Hepatocyte (in vitro differentiated cells): Measurements from ENCODE around the gene CHSY3. TPM values are rescaled to one million over a fixed set of nuclear protein-coding genes. Genes with fewer than 3 reads are reported as not detected.

Experiments
- DNase-seq: peaks from one replicate; pipeline ENCODE4 v3.0.0-alpha.2; 2016; ENCODE audit warnings: low spot score
- H2AFZ ChIP-seq: fragments of 200-600 bp; sonication (generic); 2 replicates; pipeline ENCODE4 v1.6.0; 2016; ENCODE audit warnings: antibody characterized with exemption, mild to moderate bottlenecking
- H3K27ac ChIP-seq: fragments of 200-600 bp; sonication (generic); 2 replicates; pipeline ENCODE4 v1.5.1; 2016; ENCODE audit warnings: mild to moderate bottlenecking
- H3K27me3 ChIP-seq: fragments of 200-600 bp; sonication (generic); 2 replicates; pipeline ENCODE4 v1.6.1; 2016
- H3K36me3 ChIP-seq: fragments of 200-600 bp; sonication (generic); replicated peaks from 2 replicates; pipeline ENCODE4 v1.5.1; 2016; ENCODE audit warnings: low read depth; ENCODE audit not compliant: insufficient read depth
- H3K4me1 ChIP-seq: fragments of 200-600 bp; sonication (generic); 2 replicates; pipeline ENCODE4 v1.5.1; 2016; ENCODE audit warnings: mild to moderate bottlenecking, moderate library complexity; ENCODE audit not compliant: insufficient read depth
- H3K4me2 ChIP-seq: fragments of 200-600 bp; sonication (generic); 2 replicates; pipeline ENCODE4 v1.6.0; 2016
- H3K4me3 ChIP-seq: fragments of 200-600 bp; sonication (generic); 2 replicates; pipeline ENCODE4 v1.5.1; 2016; ENCODE audit warnings: mild to moderate bottlenecking
- H3K79me2 ChIP-seq: fragments of 200-600 bp; sonication (generic); 2 replicates; pipeline ENCODE4 v1.6.0; 2017; ENCODE audit warnings: mild to moderate bottlenecking
- H3K9me2 ChIP-seq: fragments of 200-600 bp; sonication (generic); replicated peaks from 2 replicates; pipeline ENCODE4 v1.6.0; 2017; ENCODE audit warnings: mild to moderate bottlenecking; ENCODE audit not compliant: insufficient read depth
- H3K9me3 ChIP-seq: fragments of 200-600 bp; sonication (generic); 2 replicates; pipeline ENCODE4 v1.5.1; 2016; ENCODE audit warnings: low read depth, mild to moderate bottlenecking
- H4K20me1 ChIP-seq: fragments of 200-600 bp; sonication (generic); 2 replicates; pipeline ENCODE4 v1.6.0; 2016; ENCODE audit warnings: mild to moderate bottlenecking; ENCODE audit not compliant: insufficient read depth, poor library complexity, severe bottlenecking
- EZH2 ChIP-seq: fragments of 200-600 bp; sonication (generic); IDR thresholded peaks from 2 replicates; pipeline ENCODE4 v1.6.1; 2016; ENCODE audit warnings: antibody characterized with exemption, mild to moderate bottlenecking, borderline replicate concordance
- EZH2phosphoT487 ChIP-seq: fragments of 200-600 bp; sonication (generic); IDR thresholded peaks from one replicate; pipeline ENCODE4 v1.6.1; 2018; ENCODE audit warnings: antibody characterized with exemption, mild to moderate bottlenecking, low read depth, moderate library complexity; ENCODE audit not compliant: unreplicated experiment, severe bottlenecking
- WGBS: methylation state at CpG from one replicate; pipeline ENCODE4 v1.1.6; 2016; ENCODE audit warnings: low lambda C conversion rate; ENCODE audit errors: missing lambda C conversion rate; 5-methylcytosine and 5-hydroxymethylcytosine counted together
- polyA plus RNA-seq: library from polyadenylated mRNA; unstranded; fragments of >200 nt; fragmentation: Nextera tagmentation; extraction: Ambion mirVana; gene quantifications from 2 replicates; pipeline ENCODE4 v1.2.1, GENCODE V29; 2016
- total RNA-seq: library from RNA; depleted of rRNA; stranded (reverse); fragments of >200 nt; gene quantifications from 2 replicates; pipeline ENCODE4 v1.2.3, GENCODE V29; 2014
- TF ChIP-seq, protein P1 (sequence below): fragments of 200-600 bp; sonication (generic); IDR thresholded peaks from 2 replicates; pipeline ENCODE4 v1.5.1; 2016; ENCODE audit warnings: antibody characterized with exemption, mild to moderate bottlenecking; ENCODE audit not compliant: poor library complexity

Gene CHSY3
- total and polyA plus RNA-seq, 2 experiments from 2014 or later: 16.0 to 22.4 TPM

DNA sequence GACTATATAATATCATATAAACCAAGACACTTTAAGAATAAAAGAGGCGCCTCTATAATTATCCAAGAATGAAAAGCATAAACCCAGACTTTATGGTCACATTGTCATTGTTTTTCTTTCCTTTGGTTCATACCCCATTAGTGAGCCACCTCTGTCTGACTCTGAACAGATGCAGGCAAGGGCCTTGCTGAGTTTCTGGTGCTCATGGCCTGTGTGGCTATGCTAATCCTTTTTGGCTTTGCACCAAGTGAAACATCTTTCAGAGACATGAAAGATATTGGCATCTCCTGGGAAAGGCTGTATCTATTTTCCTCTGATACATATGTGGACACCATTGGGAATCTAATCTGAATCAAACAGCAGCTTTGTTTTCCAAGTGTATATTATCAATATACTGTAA lies 222.5 kb downstream of the CHSY3 start:
- no peak overlapping the region for H3K27ac ChIP-seq

DNA sequence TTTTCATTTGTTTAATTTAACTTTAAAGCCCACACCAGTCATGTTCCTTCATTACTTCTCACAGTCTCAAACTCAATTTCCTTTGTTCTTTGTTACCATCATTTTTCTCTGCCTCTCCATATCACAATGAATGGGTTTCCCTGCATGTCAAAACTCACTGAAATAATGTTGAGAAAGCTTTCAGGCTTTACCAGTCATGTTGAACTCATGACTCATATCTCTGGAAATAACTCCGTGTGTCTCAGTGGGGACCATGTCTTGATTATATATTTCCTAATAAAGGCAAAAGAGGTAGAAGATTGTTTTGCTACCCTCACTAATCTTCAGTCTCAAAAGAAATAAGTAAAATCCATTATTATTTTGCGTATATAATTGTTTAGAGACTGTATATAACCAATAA lies 231.2 kb downstream of the CHSY3 start:
- Histone ChIP-seq H3K4me3 (no peak overlapping the region), H3K9me2 (no peaks in the 10 kb centered on the region), H3K4me2 (no peak overlapping the region), H3K36me3 (no peaks in the 10 kb centered on the region), H3K27me3 (no peaks in the 10 kb centered on the region), H3K79me2 (no peaks in the 10 kb centered on the region), H3K27ac (peak overlapping the region; percentile 62), H2AFZ (no peak overlapping the region), H3K4me1 (no peaks in the 10 kb centered on the region), H3K9me3 (no peaks in the 10 kb centered on the region), H4K20me1 (no peaks in the 10 kb centered on the region)
- WGBS: 71% methylated on average over 2 of the region's 2 CpGs
- DNase-seq: peak; percentile 13
- TF ChIP-seq, protein P1, sequence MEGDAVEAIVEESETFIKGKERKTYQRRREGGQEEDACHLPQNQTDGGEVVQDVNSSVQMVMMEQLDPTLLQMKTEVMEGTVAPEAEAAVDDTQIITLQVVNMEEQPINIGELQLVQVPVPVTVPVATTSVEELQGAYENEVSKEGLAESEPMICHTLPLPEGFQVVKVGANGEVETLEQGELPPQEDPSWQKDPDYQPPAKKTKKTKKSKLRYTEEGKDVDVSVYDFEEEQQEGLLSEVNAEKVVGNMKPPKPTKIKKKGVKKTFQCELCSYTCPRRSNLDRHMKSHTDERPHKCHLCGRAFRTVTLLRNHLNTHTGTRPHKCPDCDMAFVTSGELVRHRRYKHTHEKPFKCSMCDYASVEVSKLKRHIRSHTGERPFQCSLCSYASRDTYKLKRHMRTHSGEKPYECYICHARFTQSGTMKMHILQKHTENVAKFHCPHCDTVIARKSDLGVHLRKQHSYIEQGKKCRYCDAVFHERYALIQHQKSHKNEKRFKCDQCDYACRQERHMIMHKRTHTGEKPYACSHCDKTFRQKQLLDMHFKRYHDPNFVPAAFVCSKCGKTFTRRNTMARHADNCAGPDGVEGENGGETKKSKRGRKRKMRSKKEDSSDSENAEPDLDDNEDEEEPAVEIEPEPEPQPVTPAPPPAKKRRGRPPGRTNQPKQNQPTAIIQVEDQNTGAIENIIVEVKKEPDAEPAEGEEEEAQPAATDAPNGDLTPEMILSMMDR: no peak
- TF ChIP-seq EZH2phosphoT487: no peak
- no peak for TF ChIP-seq EZH2

More for the DNA sequence above, 222.5 kb downstream of the CHSY3 start:
- Histone ChIP-seq H3K4me1 (no peaks in the 10 kb centered on the region), H3K4me3 (no peak overlapping the region), H3K4me2 (no peak overlapping the region), H3K79me2 (peaks cover 3% of the 10 kb centered on the region), H3K27me3 (no peaks in the 10 kb centered on the region), H3K36me3 (no peaks in the 10 kb centered on the region), H3K9me2 (no peaks in the 10 kb centered on the region), H3K9me3 (no peaks in the 10 kb centered on the region), H4K20me1 (no peaks in the 10 kb centered on the region), H2AFZ (no peak overlapping the region)
- WGBS: 100% methylated on average over 1 of the region's 1 CpG
- TF ChIP-seq, protein P1: no peak
- TF ChIP-seq EZH2 (no peak), EZH2phosphoT487 (no peak)
- DNase-seq: no peak

DNA sequence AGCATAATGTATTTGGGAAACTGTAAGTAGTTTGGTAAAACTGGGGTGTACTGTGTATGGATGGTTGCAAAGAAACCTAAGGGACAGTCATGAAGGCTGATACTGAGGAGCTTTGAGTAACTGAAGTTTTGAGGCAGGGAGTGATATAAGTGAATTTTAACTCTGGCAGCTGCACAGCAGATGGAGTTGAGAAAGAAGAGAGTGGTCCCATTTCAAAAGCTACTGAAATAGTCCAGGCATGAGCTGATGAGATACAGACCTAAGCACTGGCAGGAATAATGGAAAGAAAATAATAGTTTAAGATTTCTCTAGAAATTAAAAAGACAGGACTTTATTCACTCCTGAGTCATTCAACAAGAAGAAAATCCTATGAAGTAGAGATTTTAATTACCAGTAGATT lies 232.0 kb downstream of the CHSY3 start:
- Histone ChIP-seq H3K9me3 (no peaks in the 10 kb centered on the region), H3K27ac (peak overlapping the region; percentile 62), H3K4me3 (no peak overlapping the region), H3K36me3 (no peaks in the 10 kb centered on the region), H3K79me2 (no peaks in the 10 kb centered on the region), H4K20me1 (no peaks in the 10 kb centered on the region), H3K27me3 (no peaks in the 10 kb centered on the region), H3K9me2 (no peaks in the 10 kb centered on the region), H3K4me1 (no peaks in the 10 kb centered on the region), H3K4me2 (no peak overlapping the region), H2AFZ (no peak overlapping the region)
- DNase-seq: no peak
- TF ChIP-seq EZH2: no peak
- no peak for TF ChIP-seq EZH2phosphoT487
- TF ChIP-seq, protein P1: no peak

DNA sequence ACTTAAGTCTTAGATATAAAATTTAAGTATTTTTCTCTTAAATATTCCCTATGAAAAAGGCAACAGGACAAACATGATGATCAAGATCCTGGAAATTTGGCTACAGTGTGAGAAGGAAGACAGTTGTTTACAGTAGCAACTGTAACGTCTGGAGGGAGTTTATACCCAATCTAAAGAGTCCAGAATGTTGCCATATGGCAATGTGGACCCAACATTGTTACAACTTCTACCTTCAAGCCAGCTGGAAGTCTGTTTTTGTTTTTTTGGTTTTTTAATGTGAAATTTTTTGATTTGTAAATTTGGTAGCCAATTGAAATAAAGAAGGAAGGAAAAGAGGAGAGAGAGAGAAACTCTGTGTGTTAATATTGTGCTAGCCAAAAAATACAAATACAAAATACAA lies 233.4 kb downstream of the CHSY3 start:
- Histone ChIP-seq H3K27me3 (no peaks in the 10 kb centered on the region), H3K4me3 (no peak overlapping the region), H3K4me2 (no peak overlapping the region), H2AFZ (no peak overlapping the region), H3K36me3 (no peaks in the 10 kb centered on the region), H3K79me2 (no peaks in the 10 kb centered on the region), H3K9me2 (no peaks in the 10 kb centered on the region), H4K20me1 (no peaks in the 10 kb centered on the region), H3K4me1 (no peaks in the 10 kb centered on the region), H3K9me3 (no peaks in the 10 kb centered on the region), H3K27ac (no peak overlapping the region)
- TF ChIP-seq, protein P1: no peak
- TF ChIP-seq EZH2phosphoT487 (no peak), EZH2 (no peak)
- 67% methylated on average over 1 of the region's 1 CpG for WGBS
- DNase-seq: no peak
